Measurements from ENCODE around the gene PPP1R3D. TPM values are rescaled to one million over a fixed set of nuclear protein-coding genes. Genes with fewer than 3 reads are reported as not detected.
A peak's percentile ranks its signal among the peaks of the same experiment; 100 is the strongest.
"Not testable (repeated sequence)": the region's sequence is repeated elsewhere in the genome, so short reads cannot be mapped to it uniquely, and the experiment has no call there.

Gene PPP1R3D
- total RNA-seq, 1 experiment from 2014 or later, result 3.1 TPM

GRCh38 chr20:59958123-59958522, 18.0 kb upstream of the PPP1R3D start, which contains the start of gene CDH26:
TSS of gene CDH26 (plus strand) at chr20:59958423. CDS start at chr20:59958727, 304 bp downstream.
- H4K8ac ChIP-seq (replicated peaks; ENCODE audit: insufficient read length, low read depth, low read length), result no peak within 1 kb of the TSS
- H2BK120ac ChIP-seq (ENCODE audit: low read depth, low read length, poor library complexity, severe bottlenecking), result no peak within 1 kb of the TSS
- H3K56ac ChIP-seq (ENCODE audit: insufficient read length, low read depth, low read length), result no peak within 1 kb of the TSS
- WGBS (ENCODE audit: extremely low coverage, insufficient read length, low lambda C conversion rate), result no CpG with 5 or more reads among the region's 5 CpGs
- H2BK5ac ChIP-seq (ENCODE audit: insufficient read length, low read length), result no peak within 1 kb of the TSS
- no peak within 1 kb of the TSS for H3K18ac ChIP-seq (ENCODE audit: insufficient read length, low read depth, low read length)
- H3K36me3 Mint-ChIP-seq (ENCODE audit: insufficient read depth in 1 of 3, low read depth in 3 of 3), result no peaks in the 10 kb centered on the region
- H3K79me1 ChIP-seq (ENCODE audit: insufficient read depth, low read depth, low read length, poor library complexity, severe bottlenecking), result no peaks in the 10 kb centered on the region
- H3T11ph ChIP-seq (ENCODE audit: low read length), result no peak within 1 kb of the TSS
- no peak within 1 kb of the TSS for H2BK15ac ChIP-seq (ENCODE audit: low read depth, low read length)
- H3K4me1 Mint-ChIP-seq, result peaks cover 0 to 8% of the 10 kb centered on the region in 2 experiments; a peak in 3 of 4 replicates
- peak within 1 kb of the TSS; percentile 25; the same call in 1 of the 2 replicates for H3K14ac ChIP-seq (ENCODE audit: insufficient read depth, low read length)
- no peaks in the 10 kb centered on the region for H3K9me3 ChIP-seq (ENCODE audit: control insufficient read depth, low read depth, low read length)
- H3K4ac ChIP-seq (ENCODE audit: low read depth, low read length), result no peak within 1 kb of the TSS
- no peak within 1 kb of the TSS for H4K5ac ChIP-seq (ENCODE audit: insufficient read length, low read depth, low read length)
- no peak within 1 kb of the TSS for H2BK20ac ChIP-seq (ENCODE audit: low read depth, low read length, poor library complexity, severe bottlenecking)
- H3K27ac ChIP-seq (ENCODE audit: insufficient read length, low read depth, low read length), result no peak within 1 kb of the TSS
- H4K20me1 ChIP-seq (ENCODE audit: control insufficient read depth, insufficient read depth, insufficient read length), result no peaks in the 10 kb centered on the region
- no peak within 1 kb of the TSS for H3K9ac ChIP-seq (ENCODE audit: extremely low read depth, insufficient read length, low read length)
- H4K91ac ChIP-seq (ENCODE audit: insufficient read length, low read depth, low read length), result no peak within 1 kb of the TSS
- no peak for DNase-seq
- H2BK12ac ChIP-seq (ENCODE audit: insufficient read length, low read depth, low read length), result no peak within 1 kb of the TSS
- H3K23ac ChIP-seq (ENCODE audit: insufficient read length, low read depth, low read length), result no peak within 1 kb of the TSS
- H3K4me2 ChIP-seq (ENCODE audit: insufficient read depth, insufficient read length, low read length), result no peak within 1 kb of the TSS
- no peaks in the 10 kb centered on the region for H3K4me1 ChIP-seq (ENCODE audit: insufficient read depth, low read length)
- H3K23me2 ChIP-seq (ENCODE audit: insufficient read length, low read depth, low read length, poor library complexity, severe bottlenecking), result peaks cover 3% of the 10 kb centered on the region
- H2AFZ ChIP-seq (ENCODE audit: low read length), result no peak within 1 kb of the TSS
- H3K9me3 Mint-ChIP-seq, result no peaks in the 10 kb centered on the region
- no peaks in the 10 kb centered on the region for H3K79me2 ChIP-seq (ENCODE audit: insufficient read depth, low read length)
- H3K27me3 ChIP-seq (ENCODE audit: insufficient read depth, low read length), result no peaks in the 10 kb centered on the region
- peak within 1 kb of the TSS in 1 of 3 experiments; percentile 7; a peak in 1 of 7 replicates for H3K27ac Mint-ChIP-seq
- H3K4me3 Mint-ChIP-seq, result no peak within 1 kb of the TSS; a peak in 1 of 5 replicates
- TF ChIP-seq, protein P1, sequence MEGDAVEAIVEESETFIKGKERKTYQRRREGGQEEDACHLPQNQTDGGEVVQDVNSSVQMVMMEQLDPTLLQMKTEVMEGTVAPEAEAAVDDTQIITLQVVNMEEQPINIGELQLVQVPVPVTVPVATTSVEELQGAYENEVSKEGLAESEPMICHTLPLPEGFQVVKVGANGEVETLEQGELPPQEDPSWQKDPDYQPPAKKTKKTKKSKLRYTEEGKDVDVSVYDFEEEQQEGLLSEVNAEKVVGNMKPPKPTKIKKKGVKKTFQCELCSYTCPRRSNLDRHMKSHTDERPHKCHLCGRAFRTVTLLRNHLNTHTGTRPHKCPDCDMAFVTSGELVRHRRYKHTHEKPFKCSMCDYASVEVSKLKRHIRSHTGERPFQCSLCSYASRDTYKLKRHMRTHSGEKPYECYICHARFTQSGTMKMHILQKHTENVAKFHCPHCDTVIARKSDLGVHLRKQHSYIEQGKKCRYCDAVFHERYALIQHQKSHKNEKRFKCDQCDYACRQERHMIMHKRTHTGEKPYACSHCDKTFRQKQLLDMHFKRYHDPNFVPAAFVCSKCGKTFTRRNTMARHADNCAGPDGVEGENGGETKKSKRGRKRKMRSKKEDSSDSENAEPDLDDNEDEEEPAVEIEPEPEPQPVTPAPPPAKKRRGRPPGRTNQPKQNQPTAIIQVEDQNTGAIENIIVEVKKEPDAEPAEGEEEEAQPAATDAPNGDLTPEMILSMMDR (conservative IDR thresholded peaks at IDR 0.05), result no peak
- peaks cover 2% of the 10 kb centered on the region; the same call in 1 of the 2 replicates for H3K27me3 Mint-ChIP-seq (ENCODE audit: low read depth)
- no peak within 1 kb of the TSS for H2AK5ac ChIP-seq (ENCODE audit: insufficient read length, low read length)

DNA sequence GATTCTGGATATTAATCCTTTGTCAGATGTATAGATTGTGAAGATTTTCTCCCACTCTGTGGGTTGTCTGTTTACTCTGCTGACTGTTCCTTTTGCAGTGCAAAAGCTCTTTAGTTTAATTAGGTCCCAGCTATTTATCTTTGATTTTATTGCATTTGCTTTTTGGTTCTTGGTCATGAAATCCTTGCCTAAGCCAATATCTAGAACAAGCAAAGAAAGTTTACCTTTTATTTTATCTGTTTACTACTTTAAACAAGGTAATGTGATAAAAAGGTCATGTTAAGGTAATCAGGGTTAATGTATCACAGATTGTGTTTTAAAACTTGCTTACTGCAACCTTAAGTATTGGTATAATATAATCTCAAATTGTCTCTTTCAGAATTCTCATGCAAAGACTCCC, 17.5 kb upstream of the PPP1R3D start:
- H3K23ac ChIP-seq (ENCODE audit: insufficient read length, low read depth, low read length); H2AFZ ChIP-seq (ENCODE audit: low read length); H3K79me1 ChIP-seq (ENCODE audit: insufficient read depth, low read depth, low read length, poor library complexity, severe bottlenecking); H3K79me2 ChIP-seq (ENCODE audit: insufficient read depth, low read length); H3K23me2 ChIP-seq (ENCODE audit: insufficient read length, low read depth, low read length, poor library complexity, severe bottlenecking); DNase-seq; H3K36me3 Mint-ChIP-seq (ENCODE audit: insufficient read depth in 1 of 3, low read depth in 3 of 3); H2BK15ac ChIP-seq (ENCODE audit: low read depth, low read length); H4K5ac ChIP-seq (ENCODE audit: insufficient read length, low read depth, low read length); H3K4me1 ChIP-seq (ENCODE audit: insufficient read depth, low read length); H2BK12ac ChIP-seq (ENCODE audit: insufficient read length, low read depth, low read length); H4K20me1 ChIP-seq (ENCODE audit: control insufficient read depth, insufficient read depth, insufficient read length); H3K14ac ChIP-seq (ENCODE audit: insufficient read depth, low read length); H2AK5ac ChIP-seq (ENCODE audit: insufficient read length, low read length); H3K9me3 ChIP-seq (ENCODE audit: control insufficient read depth, low read depth, low read length); H3K27ac ChIP-seq (ENCODE audit: insufficient read length, low read depth, low read length); H2BK20ac ChIP-seq (ENCODE audit: low read depth, low read length, poor library complexity, severe bottlenecking); H4K91ac ChIP-seq (ENCODE audit: insufficient read length, low read depth, low read length); H3K18ac ChIP-seq (ENCODE audit: insufficient read length, low read depth, low read length); H4K8ac ChIP-seq (replicated peaks; ENCODE audit: insufficient read length, low read depth, low read length); H3K56ac ChIP-seq (ENCODE audit: insufficient read length, low read depth, low read length); H3K9ac ChIP-seq (ENCODE audit: extremely low read depth, insufficient read length, low read length); H3K4me2 ChIP-seq (ENCODE audit: insufficient read depth, insufficient read length, low read length); H3K9me3 Mint-ChIP-seq; H3K27me3 ChIP-seq (ENCODE audit: insufficient read depth, low read length); H3K4ac ChIP-seq (ENCODE audit: low read depth, low read length); H3K4me1 Mint-ChIP-seq; H3K27ac Mint-ChIP-seq; H3K4me3 Mint-ChIP-seq; H3K27me3 Mint-ChIP-seq (ENCODE audit: low read depth); H3T11ph ChIP-seq (ENCODE audit: low read length); H2BK5ac ChIP-seq (ENCODE audit: insufficient read length, low read length); H2BK120ac ChIP-seq (ENCODE audit: low read depth, low read length, poor library complexity, severe bottlenecking): not testable (repeated sequence)

All from H9 (cell line).